A549 (cell line): ENCODE results near the gene ODR4.

Experiments
- CBX2 ChIP-seq: fragments of 200-600 bp; sonication (generic); IDR thresholded peaks from 2 replicates; pipeline ENCODE4 v1.6.1; 2016; ENCODE audit warnings: low read depth, mild to moderate bottlenecking, borderline replicate concordance
- CHD4 ChIP-seq: fragments of 200-600 bp; sonication (generic); IDR thresholded peaks from 2 replicates; pipeline ENCODE4 v1.6.1; 2016; ENCODE audit warnings: antibody characterized with exemption, mild to moderate bottlenecking, borderline replicate concordance
- FOSL2 ChIP-seq, 2 experiments: fragments of 450-650 bp in 1 of 2; fragments of >200 bp in 1 of 2; sonication (Bioruptor Twin) in 1 of 2; formaldehyde crosslinking; IDR thresholded peaks; 2 replicates each; pipeline versions ENCODE4 v1.5.0 to v1.6.1; 2016 to 2020; ENCODE audit warnings: mild to moderate bottlenecking in 1 of 2, moderate library complexity in 1 of 2
- MAFK ChIP-seq: fragments of 450-650 bp; IDR thresholded peaks from 2 replicates; pipeline ENCODE4 v1.6.1; 2014; ENCODE audit not compliant: partially characterized antibody
- MAZ ChIP-seq: fragments of 150-350 bp; IDR thresholded peaks from 2 replicates; pipeline ENCODE4 v1.6.1; 2014; ENCODE audit warnings: antibody characterized with exemption, low read depth, low read length, borderline replicate concordance
- NFE2L2 ChIP-seq: fragments of 150-350 bp; conservative IDR thresholded peaks from 2 replicates; pipeline ENCODE4 v1.6.1; 2014; ENCODE audit warnings: low read length
- PHF8 ChIP-seq: fragments of 200-600 bp; sonication (generic); IDR thresholded peaks from 2 replicates; pipeline ENCODE4 v1.6.1; 2016; ENCODE audit warnings: low read depth, mild to moderate bottlenecking, antibody characterized with exemption, moderate library complexity, borderline replicate concordance
- POLR2A ChIP-seq: IDR thresholded peaks from 2 replicates; pipeline ENCODE4 v1.6.1; 2012; ENCODE audit warnings: mild to moderate bottlenecking, low read length
- SMC3 ChIP-seq: fragments of >200 bp; sonication (Bioruptor Twin); formaldehyde crosslinking; IDR thresholded peaks from 3 replicates; pipeline ENCODE4 v1.6.1; 2018; ENCODE audit warnings: inconsistent platforms
- TF ChIP-seq, protein P1 (sequence below): fragments of >200 bp; sonication (Bioruptor Twin); formaldehyde crosslinking; IDR thresholded peaks from 3 replicates; pipeline ENCODE4 v1.5.1; 2016
- TF ChIP-seq, protein P2 (sequence below): fragments of >200 bp; sonication (Bioruptor Twin); formaldehyde crosslinking; IDR thresholded peaks from 3 replicates; pipeline ENCODE4 v1.6.1; 2016
- TF ChIP-seq, protein P3 (sequence below): IDR thresholded peaks from 2 replicates; pipeline ENCODE4 v1.6.1; 2012; ENCODE audit warnings: low read depth, borderline replicate concordance
- TF ChIP-seq, protein P4 (sequence below): fragments of 200-600 bp; sonication (generic); IDR thresholded peaks from 2 replicates; pipeline ENCODE4 v1.6.1; 2016; ENCODE audit warnings: antibody characterized with exemption, mild to moderate bottlenecking, moderate library complexity

DNA sequence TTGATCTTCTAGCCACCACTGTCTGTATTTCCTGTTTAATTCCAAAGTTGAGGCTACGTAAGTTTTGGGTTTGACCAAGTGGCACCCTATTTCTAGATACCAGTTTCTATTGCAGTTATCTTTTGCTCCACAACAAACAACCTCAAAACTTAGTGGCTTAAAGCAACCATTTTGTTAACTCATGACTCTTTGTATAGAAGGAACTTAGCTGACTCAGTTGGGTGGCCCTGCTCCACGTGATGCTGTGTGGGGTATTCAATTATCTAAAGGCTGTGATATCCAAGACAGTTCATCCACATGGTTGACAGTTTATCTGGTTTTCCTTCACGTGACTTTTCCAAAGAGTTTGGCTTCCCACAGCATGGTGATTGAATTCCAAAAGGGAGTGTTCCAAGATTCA is 50.5 kb downstream of the ODR4 start:
- TF ChIP-seq POLR2A (no peak), FOSL2 (IDR thresholded peaks at IDR 0.05) (no peak), FOSL2 (CRISPR knock-in tag; IDR thresholded peaks at IDR 0.05) (no peak), MAFK (no peak), CBX2 (no peak), SMC3 (no peak), MAZ (no peak), CHD4 (no peak), NFE2L2 (no peak), PHF8 (no peak)
- TF ChIP-seq, protein P1, sequence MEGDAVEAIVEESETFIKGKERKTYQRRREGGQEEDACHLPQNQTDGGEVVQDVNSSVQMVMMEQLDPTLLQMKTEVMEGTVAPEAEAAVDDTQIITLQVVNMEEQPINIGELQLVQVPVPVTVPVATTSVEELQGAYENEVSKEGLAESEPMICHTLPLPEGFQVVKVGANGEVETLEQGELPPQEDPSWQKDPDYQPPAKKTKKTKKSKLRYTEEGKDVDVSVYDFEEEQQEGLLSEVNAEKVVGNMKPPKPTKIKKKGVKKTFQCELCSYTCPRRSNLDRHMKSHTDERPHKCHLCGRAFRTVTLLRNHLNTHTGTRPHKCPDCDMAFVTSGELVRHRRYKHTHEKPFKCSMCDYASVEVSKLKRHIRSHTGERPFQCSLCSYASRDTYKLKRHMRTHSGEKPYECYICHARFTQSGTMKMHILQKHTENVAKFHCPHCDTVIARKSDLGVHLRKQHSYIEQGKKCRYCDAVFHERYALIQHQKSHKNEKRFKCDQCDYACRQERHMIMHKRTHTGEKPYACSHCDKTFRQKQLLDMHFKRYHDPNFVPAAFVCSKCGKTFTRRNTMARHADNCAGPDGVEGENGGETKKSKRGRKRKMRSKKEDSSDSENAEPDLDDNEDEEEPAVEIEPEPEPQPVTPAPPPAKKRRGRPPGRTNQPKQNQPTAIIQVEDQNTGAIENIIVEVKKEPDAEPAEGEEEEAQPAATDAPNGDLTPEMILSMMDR: no peak
- TF ChIP-seq, protein P2, sequence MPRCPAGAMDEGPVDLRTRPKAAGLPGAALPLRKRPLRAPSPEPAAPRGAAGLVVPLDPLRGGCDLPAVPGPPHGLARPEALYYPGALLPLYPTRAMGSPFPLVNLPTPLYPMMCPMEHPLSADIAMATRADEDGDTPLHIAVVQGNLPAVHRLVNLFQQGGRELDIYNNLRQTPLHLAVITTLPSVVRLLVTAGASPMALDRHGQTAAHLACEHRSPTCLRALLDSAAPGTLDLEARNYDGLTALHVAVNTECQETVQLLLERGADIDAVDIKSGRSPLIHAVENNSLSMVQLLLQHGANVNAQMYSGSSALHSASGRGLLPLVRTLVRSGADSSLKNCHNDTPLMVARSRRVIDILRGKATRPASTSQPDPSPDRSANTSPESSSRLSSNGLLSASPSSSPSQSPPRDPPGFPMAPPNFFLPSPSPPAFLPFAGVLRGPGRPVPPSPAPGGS: no peak
- TF ChIP-seq, protein P3, sequence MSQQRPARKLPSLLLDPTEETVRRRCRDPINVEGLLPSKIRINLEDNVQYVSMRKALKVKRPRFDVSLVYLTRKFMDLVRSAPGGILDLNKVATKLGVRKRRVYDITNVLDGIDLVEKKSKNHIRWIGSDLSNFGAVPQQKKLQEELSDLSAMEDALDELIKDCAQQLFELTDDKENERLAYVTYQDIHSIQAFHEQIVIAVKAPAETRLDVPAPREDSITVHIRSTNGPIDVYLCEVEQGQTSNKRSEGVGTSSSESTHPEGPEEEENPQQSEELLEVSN: no peak
- TF ChIP-seq, protein P4, sequence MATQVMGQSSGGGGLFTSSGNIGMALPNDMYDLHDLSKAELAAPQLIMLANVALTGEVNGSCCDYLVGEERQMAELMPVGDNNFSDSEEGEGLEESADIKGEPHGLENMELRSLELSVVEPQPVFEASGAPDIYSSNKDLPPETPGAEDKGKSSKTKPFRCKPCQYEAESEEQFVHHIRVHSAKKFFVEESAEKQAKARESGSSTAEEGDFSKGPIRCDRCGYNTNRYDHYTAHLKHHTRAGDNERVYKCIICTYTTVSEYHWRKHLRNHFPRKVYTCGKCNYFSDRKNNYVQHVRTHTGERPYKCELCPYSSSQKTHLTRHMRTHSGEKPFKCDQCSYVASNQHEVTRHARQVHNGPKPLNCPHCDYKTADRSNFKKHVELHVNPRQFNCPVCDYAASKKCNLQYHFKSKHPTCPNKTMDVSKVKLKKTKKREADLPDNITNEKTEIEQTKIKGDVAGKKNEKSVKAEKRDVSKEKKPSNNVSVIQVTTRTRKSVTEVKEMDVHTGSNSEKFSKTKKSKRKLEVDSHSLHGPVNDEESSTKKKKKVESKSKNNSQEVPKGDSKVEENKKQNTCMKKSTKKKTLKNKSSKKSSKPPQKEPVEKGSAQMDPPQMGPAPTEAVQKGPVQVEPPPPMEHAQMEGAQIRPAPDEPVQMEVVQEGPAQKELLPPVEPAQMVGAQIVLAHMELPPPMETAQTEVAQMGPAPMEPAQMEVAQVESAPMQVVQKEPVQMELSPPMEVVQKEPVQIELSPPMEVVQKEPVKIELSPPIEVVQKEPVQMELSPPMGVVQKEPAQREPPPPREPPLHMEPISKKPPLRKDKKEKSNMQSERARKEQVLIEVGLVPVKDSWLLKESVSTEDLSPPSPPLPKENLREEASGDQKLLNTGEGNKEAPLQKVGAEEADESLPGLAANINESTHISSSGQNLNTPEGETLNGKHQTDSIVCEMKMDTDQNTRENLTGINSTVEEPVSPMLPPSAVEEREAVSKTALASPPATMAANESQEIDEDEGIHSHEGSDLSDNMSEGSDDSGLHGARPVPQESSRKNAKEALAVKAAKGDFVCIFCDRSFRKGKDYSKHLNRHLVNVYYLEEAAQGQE: no peak
